Colonic mucosa (tissue), 4 donors: Measurements from ENCODE around the gene PRPF19. TPM values are rescaled to one million over a fixed set of nuclear protein-coding genes. Genes with fewer than 3 reads are reported as not detected.

ENCODE experiments used
- DNase-seq: peaks from one replicate; pipeline ENCODE4 v3.0.0-alpha.2; 2020
- H3K27ac ChIP-seq: fragments of 200-600 bp; one replicate; pipeline ENCODE4 v1.8.0; 2021
- H3K27me3 ChIP-seq: fragments of 200-600 bp; one replicate; pipeline ENCODE4 v1.8.0; 2021
- H3K36me3 ChIP-seq: fragments of 200-600 bp; one replicate; pipeline ENCODE4 v1.8.0; 2021
- H3K4me1 ChIP-seq: fragments of 200-600 bp; one replicate; pipeline ENCODE4 v1.8.0; 2021; ENCODE audit warnings: mild to moderate bottlenecking
- H3K4me3 ChIP-seq: fragments of 200-600 bp; one replicate; pipeline ENCODE4 v1.8.0; 2021
- H3K9ac ChIP-seq, 2 donors: one replicate each; pipeline ENCODE4 v1.7.0; 2013; ENCODE audit warnings: control low read depth in 2 of 2, low read depth in 2 of 2, low read length in 2 of 2
- H3K9me3 ChIP-seq: fragments of 200-600 bp; one replicate; pipeline ENCODE4 v1.8.0; 2021
- CTCF ChIP-seq: fragments of 200-600 bp; IDR thresholded peaks from one replicate; pipeline ENCODE4 v1.8.0; 2022; ENCODE audit warnings: antibody characterized with exemption, mild to moderate bottlenecking
- intact Hi-C: fragments of 100-400 bp; cut with DNase I; formaldehyde crosslinking; loops from one replicate; pipeline ENCODE4 v1.14.1; 2022
- total RNA-seq, 2 donors: library from RNA; stranded (reverse); fragmentation: NEBNext Ultra II Directional in 1 of 2; extraction: Animal tissue kit (Norgen Biotek cat#: 25700) in 1 of 2; gene quantifications; one replicate each; pipeline ENCODE4 v1.2.1, GENCODE V29; 2021
- donor health status: healthy.
- donor health status: DM: no; HTN: no; CAD: no.
- donor health status: DM: no; HTN: no; CAD: no.

The PRPF19 gene
- total RNA-seq, 2 donors from 2014 or later: 59.3 to 172 TPM

GRCh38 chr11:60925868-60926267 lies 19.5 kb upstream of the PRPF19 start:
- DNase-seq: no peak
- Histone ChIP-seq H3K27me3 (peaks cover 11% of the 10 kb centered on the region), H3K4me3 (no peak overlapping the region), H3K9me3 (no peaks in the 10 kb centered on the region), H3K9ac (no peak overlapping the region), H3K27ac (no peak overlapping the region), H3K4me1 (no peaks in the 10 kb centered on the region), H3K36me3 (peaks cover 11% of the 10 kb centered on the region)
- no peak for TF ChIP-seq CTCF
- intact Hi-C loops: no loop called here

- no peak overlapping the region for H3K27ac ChIP-seq
- intact Hi-C loops: loop anchor here (5.0 kb wide), 1 partner anchor 197 kb away; no protein-coding TSS in a partner anchor
- DNase-seq: no peak
- TF ChIP-seq CTCF: no peak
- H3K4me1 ChIP-seq: no peaks in the 10 kb centered on the region
- peak overlapping the region; percentile 44 to 51 for H3K9ac ChIP-seq
- H3K9me3 ChIP-seq: no peaks in the 10 kb centered on the region
- peaks cover 18% of the 10 kb centered on the region for H3K36me3 ChIP-seq
- peak overlapping the region; percentile 65 for H3K4me3 ChIP-seq
- peaks cover 11% of the 10 kb centered on the region for H3K27me3 ChIP-seq
Observed at GRCh38 chr11:60924906-60925853, 18.8 kb upstream of the PRPF19 start.

- no peaks in the 10 kb centered on the region for H3K9me3 ChIP-seq
- H3K36me3 ChIP-seq: peaks cover 22% of the 10 kb centered on the region
- H3K4me3 ChIP-seq: peak within 1 kb of the TSS; percentile 65
- peak; percentile 83 for DNase-seq
- H3K27ac ChIP-seq: no peak within 1 kb of the TSS
- H3K9ac ChIP-seq: peak within 1 kb of the TSS; percentile 44 to 51
- no peaks in the 10 kb centered on the region for H3K4me1 ChIP-seq
- no peak for TF ChIP-seq CTCF
- peaks cover 11% of the 10 kb centered on the region for H3K27me3 ChIP-seq
- intact Hi-C loops: loop anchor here (5.0 kb wide), 1 partner anchor 198 kb away; no protein-coding TSS in a partner anchor
Observed at GRCh38 chr11:60924110-60924905, 17.9 kb upstream of the PRPF19 start, which contains the start of gene TMEM132A. Gene TMEM132A (plus strand): TSS chr11:60924460. CDS start chr11:60924634, 174 bp downstream.

- Histone ChIP-seq H3K4me1 (no peaks in the 10 kb centered on the region), H3K36me3 (peaks cover 22% of the 10 kb centered on the region), H3K27me3 (peaks cover 11% of the 10 kb centered on the region), H3K27ac (no peak overlapping the region), H3K4me3 (no peak overlapping the region), H3K9me3 (no peaks in the 10 kb centered on the region), H3K9ac (peak overlapping the region; percentile 19 to 37)
- TF ChIP-seq CTCF: no peak
- intact Hi-C loops: loop anchor here (5.0 kb wide), 1 partner anchor 199 kb away; no protein-coding TSS in a partner anchor
- DNase-seq: no peak
Observed at GRCh38 chr11:60923800-60924109, 17.4 kb upstream of the PRPF19 start.

GRCh38 chr11:60923326-60923725 lies 16.9 kb upstream of the PRPF19 start:
- Histone ChIP-seq H3K9ac (no peak overlapping the region), H3K9me3 (no peaks in the 10 kb centered on the region), H3K4me1 (no peaks in the 10 kb centered on the region), H3K27ac (no peak overlapping the region), H3K36me3 (peaks cover 22% of the 10 kb centered on the region), H3K27me3 (peaks cover 11% of the 10 kb centered on the region), H3K4me3 (no peak overlapping the region)
- no peak for TF ChIP-seq CTCF
- intact Hi-C loops: loop anchor here (5.0 kb wide), 1 partner anchor 199 kb away; no protein-coding TSS in a partner anchor
- DNase-seq: no peak
